C1 segment of cervical spinal cord (tissue), 14 donors: ENCODE results near the gene IL20RB.
"Not testable (repeated sequence)": the region's sequence is repeated elsewhere in the genome, so short reads cannot be mapped to it uniquely, and the experiment has no call there.

Source experiments
- DNase-seq, 14 donors: peaks; one replicate each; lab custom pipeline; 2025; lab: John Stamatoyannopoulos, UW

Gene IL20RB

GRCh38 chr3:136943436-136943835 is 14.3 kb upstream of the IL20RB start:
- DNase-seq, result no peak

GRCh38 chr3:136946978-136947377 is 10.8 kb upstream of the IL20RB start:
- DNase-seq, result no peak

GRCh38 chr3:136947477-136947876 is 10.3 kb upstream of the IL20RB start:
- no peak for DNase-seq

- no peak for DNase-seq
These were observed 8.6 kb upstream of the IL20RB start for GRCh38 chr3:136949146-136949545.

- DNase-seq, result no peak
These were observed 8.1 kb upstream of the IL20RB start for GRCh38 chr3:136949708-136950107.

- DNase-seq, result no peak
These were observed 7.2 kb upstream of the IL20RB start for GRCh38 chr3:136950623-136951022.

GRCh38 chr3:136952292-136952691 is 5.5 kb upstream of the IL20RB start:
- DNase-seq, result no peak

- no peak for DNase-seq
These were observed 3.5 kb upstream of the IL20RB start for GRCh38 chr3:136954251-136954650.

GRCh38 chr3:136954980-136955780 is 2.6 kb upstream of the IL20RB start:
- DNase-seq, result no peak

GRCh38 chr3:136955813-136956212 is 2.0 kb upstream of the IL20RB start:
- DNase-seq, result no peak

GRCh38 chr3:136956971-136957370 is 812 bp upstream of the IL20RB start:
- no peak for DNase-seq

- no peak for DNase-seq
These were observed 1.2 kb downstream of the IL20RB start for GRCh38 chr3:136958939-136959338.

- DNase-seq, result no peak
These were observed 1.8 kb downstream of the IL20RB start for GRCh38 chr3:136959599-136959998.

- no peak for DNase-seq
These were observed 3.4 kb downstream of the IL20RB start for GRCh38 chr3:136960838-136961836.

- no peak for DNase-seq
These were observed 5.1 kb downstream of the IL20RB start for GRCh38 chr3:136962927-136963326.

GRCh38 chr3:136969539-136969938 is 11.8 kb downstream of the IL20RB start:
- DNase-seq, result not testable (repeated sequence)

GRCh38 chr3:136973352-136973751 is 15.6 kb downstream of the IL20RB start:
- DNase-seq, result no peak

GRCh38 chr3:136974670-136975069 is 16.9 kb downstream of the IL20RB start:
- no peak for DNase-seq

GRCh38 chr3:136979204-136979603 is 21.4 kb downstream of the IL20RB start:
- no peak for DNase-seq

GRCh38 chr3:136979684-136980083 is 21.9 kb downstream of the IL20RB start:
- no peak for DNase-seq

- no peak for DNase-seq
These were observed 24.2 kb downstream of the IL20RB start for GRCh38 chr3:136982033-136982432.

GRCh38 chr3:136982520-136983138 is 24.8 kb downstream of the IL20RB start:
- DNase-seq, result no peak
